Activated T-cell treated with anti-CD3 and anti-CD28 coated beads, Interleukin-2, amount 50 U/mL, for 1 hour (primary cell): ENCODE results near the gene PRMT9.

Experiments
- DNase-seq: peaks from one replicate; pipeline ENCODE4 v3.0.0-alpha.2; 2020

PRMT9 gene

DNA sequence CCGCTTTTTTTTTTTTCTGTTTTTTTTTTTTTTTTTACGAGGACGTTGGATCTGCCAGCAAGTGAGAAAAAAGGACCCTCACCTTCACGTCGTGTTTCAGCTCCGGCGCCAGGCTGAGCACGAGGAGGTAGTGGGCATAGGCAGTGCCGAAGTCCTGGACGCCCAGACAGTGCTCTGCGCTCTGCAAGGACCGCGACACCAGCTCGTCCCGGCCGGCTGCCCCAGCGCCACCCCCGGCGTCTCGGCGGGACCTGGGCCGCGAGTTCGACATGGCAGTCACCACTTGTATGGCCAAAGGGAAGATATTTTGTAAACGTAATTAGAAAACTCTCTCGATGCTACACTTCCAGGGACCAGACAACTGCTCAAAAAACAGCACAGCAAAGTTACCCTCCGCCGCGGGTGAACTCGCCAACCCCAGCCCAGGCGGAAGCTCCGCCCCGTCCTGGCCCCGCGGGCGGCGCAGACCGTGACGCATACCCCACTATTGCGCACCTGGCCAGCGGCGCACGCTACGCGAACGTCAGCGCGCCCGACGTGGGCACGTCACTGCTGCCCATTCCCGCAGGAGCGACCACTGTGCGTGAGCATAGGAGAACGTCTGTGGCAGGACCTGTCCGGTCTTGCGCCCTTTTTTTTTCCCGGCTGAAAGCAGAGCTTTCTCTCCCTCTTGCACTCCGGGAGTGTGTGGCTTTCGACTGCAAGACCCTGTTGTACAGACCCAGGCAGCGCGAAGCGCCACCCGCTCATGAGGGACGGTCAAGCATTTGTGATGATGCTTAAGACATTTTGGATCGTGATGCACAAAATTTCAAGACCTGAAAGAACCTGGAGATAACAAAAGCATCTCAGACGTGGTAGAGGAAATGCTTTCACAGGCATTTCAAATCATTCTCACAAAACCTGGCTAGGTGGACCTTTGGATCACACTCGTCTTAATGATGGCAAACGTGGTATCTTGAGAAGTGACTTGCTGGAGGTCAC, at the start of gene PRMT9:
Gene PRMT9, minus strand, starts transcription at position 447 of the 984 bp plus-strand sequence. Its CDS starts 176 bp downstream, at position 271.
- peak; percentile 90 for DNase-seq

DNA sequence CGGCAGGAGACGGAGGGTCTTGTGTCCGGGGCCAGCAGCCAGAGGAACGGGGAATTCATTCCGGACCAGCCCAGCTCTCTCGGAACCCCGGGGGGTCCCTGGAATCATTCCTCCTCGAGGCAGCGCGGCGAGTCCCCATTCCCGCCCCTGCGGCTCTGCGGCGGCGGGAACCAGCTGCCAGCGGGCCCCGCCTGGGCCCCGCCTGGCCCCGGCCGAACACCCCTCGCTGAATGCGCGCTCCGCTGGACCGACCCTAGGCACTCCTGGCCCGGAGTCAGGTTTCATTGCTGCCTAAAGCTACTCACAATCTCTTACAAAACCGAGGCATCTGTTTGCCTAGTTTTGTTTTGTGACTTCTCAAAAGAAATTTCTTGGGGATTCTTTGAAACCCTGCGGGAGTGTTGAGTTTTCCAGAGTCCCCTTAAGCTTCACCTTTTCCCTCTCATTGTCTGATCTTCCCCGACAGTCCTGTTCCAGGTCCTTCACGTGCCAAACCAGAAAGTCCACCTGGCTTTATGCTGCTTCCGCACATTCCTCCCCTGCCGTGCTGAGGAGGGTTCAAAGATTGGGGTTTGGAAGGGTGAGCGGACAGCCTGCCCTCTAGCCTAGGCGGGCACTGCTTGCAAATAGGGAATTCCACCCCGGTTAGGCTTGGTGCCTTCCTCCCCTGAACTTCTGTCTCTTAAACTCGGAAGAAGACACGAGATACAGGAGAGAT, 48.7 kb upstream of the PRMT9 start:
- peak; percentile 22 for DNase-seq

DNA sequence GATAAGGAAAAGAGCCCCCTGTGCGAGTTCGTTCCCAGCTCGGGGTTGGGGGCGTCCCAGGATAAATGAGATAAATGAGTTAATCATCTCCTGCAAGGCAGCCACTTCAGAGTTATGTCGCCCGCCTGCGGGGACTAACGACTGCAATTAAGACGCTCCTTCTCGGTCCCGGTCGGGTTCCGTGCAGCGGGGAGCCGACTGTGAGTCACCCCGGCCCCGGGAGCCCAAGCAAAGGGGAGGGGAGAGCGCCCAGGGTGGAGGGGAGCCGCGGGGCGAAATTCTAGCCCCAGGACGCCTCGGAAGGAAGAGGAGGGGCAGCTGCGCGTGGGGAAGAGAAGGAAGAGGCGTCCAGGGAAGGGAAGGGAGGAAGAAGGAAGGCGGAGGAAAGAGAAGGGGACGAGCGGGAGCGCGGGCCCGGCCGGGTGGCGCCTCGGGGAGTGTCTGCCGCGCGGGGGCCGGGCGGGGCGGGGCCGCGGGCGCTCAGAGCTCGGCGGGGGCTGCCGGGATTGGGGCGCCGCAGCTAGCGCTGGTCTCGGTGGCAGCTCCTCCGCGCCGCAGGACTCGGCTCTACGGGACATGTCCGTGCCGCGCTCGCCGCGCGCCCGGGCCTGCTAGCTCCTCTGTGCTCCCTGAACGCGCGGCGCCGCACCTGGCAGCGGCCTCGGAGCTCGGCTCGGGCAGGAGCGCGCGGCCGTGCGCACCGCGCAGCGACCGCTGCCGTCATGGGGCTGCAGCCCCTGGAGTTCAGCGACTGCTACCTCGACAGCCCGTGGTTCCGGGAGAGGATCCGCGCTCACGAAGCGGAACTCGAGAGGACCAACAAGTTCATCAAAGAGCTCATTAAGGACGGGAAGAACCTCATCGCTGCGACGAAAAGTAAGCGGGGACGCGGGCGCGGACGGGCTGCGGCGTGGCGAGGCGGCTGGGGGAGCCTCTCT, 47.9 kb upstream of the PRMT9 start, which contains the start of gene ARHGAP10:
Gene ARHGAP10, plus strand, starts transcription at position 509 of the 938 bp plus-strand sequence. Its CDS starts 214 bp downstream, at position 723.
- peak; percentile 76 for DNase-seq

DNA sequence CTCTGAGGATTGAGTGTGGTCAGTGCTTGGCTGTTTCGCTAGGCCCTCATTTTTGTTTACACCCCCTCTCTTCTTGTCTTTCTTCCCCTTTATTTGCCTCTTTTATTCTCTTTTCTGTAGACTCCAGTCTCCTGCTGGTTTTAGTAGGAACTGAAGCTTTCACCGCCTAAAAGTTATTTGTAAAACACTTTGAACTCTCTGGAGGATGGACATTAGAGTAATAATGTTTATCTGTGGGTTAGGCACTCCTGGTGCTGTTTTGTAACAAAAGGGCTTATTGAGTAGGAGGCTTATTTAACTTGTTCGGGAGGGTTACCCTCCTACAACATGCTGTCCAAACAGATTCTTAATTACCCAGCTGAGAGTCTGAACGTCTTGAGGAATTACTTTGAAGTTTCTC, 46.4 kb upstream of the PRMT9 start:
- no peak for DNase-seq

DNA sequence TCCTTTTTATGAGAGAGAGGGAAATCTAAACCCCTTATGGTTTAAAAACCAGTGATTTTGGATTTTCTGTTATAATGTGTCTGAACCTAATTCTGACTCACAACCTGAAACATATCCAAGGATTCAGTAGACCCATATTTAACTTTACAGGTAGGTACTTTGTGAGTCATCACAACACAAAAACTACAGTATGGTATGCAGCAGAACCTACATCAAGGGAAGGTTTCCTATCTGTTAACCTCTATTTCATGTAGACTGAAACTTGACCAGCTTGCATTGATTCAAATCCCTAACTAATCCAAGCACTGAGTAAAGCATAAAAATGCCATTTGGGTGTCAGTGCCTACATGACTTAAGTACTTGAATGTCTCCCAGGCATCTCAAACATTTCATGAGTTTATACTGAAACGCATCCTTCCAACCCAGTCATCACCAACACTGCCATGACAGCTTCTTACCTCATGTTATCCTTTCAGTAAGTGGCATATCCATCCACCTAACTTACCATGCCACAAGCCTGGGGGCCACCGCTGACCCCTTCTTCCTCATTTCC, 43.6 kb upstream of the PRMT9 start:
- no peak for DNase-seq

DNA sequence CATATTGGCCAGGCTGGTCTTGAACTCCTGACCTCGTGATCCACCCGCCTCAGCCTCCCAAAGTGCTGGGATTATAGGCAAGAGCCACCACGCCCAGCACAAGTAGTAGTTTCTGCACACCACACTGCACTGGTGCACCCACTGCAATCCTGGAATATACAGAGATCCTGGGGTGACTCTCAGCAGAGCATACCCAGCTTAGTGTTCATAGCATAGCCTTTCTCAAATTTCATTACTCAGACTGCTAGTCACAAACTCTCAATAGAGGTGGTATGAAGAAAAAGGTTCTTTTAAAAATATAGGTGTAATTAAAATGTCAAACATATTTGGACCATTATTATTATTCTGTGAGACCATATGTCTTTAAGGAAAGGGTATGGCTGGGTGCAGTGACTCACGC, 41.7 kb upstream of the PRMT9 start:
- DNase-seq, result no peak

DNA sequence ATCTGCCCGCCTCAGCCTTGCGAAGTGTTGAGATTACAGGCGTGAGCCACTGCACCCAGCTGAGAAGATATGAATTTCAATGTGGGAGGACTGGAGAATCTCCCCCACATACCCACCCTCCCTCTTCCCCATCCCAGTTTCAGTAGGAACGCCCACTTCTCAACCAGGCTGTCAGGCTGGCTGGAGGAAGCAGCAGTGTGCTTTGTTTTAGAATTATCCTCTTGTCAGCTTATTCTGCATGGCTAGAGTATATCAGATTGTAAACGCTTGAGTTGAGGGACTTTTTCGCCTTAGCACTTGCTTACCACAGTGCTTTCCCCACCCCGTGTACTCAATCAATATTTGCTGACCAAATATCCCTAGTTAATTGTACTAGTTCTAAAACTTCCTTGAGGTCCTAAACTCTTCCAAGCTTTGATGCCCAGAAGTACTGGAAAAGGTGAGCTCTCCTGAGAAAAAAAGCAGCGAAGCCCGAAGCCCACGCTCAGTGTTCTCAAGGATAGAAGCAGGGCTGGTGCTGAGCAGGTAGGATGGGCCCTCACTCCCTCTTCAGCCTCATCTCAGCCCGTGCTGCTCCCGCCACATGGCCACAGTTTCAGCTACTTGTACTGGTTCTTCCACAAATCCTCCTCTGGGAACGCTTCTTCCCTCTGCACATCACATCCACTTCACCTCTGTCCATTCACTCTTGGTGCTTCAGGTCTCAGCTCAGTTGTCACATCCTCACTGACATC, 40.7 kb upstream of the PRMT9 start:
- DNase-seq, result no peak

DNA sequence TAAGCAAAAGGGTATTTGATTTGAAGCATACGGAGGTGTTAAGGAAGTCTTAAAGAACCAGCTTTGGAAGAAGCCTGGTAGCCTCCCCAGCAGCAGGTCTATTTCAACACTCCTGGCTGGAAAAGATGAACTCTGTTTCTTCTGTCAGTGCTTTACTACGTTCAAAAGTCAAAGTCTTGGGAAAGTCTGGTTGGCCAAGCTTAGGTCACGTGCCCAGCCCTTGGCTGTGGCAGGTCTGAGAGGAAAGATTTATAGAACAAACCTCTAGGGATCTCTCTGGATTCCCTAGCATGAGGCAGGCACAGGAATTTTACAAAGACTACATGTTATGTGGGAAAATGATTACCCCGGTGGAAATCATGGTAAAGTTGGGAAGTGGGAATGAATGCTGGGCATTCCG, 39.4 kb upstream of the PRMT9 start:
- DNase-seq, result no peak

DNA sequence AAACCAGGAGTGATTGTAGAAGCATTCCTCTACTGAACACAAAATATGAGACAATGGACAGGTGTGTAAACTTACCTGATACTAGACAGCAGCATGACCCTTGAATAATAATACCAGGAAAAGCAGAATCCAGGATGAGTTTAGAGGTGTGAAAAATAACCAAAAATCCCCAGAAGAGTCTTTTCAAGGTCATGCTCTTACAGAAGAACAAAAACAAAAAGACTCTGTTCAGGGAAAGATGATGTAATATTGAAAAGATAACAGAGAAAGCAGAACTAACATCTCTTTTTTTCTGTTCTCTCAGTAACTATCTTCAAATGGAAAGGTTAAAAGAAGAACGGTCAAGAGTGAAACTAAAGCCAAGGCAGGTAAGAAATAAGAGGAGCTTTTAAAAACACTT, 33.9 kb upstream of the PRMT9 start:
- DNase-seq, result no peak

DNA sequence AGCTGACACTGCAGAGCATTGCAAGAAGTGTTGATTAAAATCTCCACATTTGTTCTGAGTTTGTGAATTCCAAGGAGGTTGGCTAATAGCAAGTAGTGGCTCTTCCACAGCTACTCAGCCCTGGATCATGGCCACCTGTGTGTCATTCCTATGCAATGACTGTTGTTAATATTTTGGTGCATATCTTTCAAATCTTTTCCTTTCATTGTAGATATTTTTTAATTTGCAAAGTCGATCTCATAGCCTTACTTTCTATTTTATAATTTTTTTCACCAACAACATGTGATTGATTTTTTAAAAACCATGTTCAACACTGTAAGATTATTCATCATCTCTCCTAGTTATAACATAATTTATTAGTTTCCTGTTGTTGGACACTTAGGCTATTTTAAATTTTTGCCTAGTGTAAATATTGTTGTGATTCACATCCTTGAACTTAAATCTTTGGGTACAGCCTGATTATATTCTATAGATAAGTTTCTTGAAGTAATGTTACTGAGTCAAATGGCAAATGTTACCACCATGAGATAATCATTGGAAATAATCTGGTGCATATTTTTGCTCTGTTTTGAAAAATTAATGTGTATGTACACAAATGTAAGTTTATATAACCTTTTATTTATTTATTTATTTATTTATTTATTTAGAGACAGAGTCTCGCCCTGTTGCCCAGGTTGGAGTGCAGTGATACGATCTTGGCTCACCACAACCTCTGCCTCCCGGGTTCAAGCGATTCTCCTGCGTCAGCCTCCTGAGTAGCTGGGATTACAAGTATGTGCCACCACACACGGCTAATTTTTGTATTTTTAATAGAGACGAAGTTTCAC, 30.8 kb upstream of the PRMT9 start:
- DNase-seq, result no peak

DNA sequence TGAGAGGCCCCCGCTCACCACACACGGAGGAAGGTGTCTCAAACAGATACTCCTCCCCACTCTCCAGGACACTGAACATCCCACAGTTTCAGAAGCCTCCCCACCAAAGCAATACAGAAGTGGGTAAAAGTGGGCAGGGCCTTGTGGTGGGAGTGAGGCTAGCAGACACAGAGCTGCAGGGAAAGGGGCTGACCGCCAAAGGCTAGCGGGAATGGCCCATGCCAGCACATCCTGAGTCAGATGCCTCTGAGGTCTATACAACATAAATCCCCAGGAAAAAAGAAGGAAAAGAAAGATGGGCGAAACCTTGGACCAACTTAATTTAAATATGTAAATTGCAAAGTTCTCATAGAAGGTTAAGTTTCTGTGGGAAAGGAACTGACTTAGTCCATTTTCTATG, 26.0 kb upstream of the PRMT9 start:
- DNase-seq, result no peak

DNA sequence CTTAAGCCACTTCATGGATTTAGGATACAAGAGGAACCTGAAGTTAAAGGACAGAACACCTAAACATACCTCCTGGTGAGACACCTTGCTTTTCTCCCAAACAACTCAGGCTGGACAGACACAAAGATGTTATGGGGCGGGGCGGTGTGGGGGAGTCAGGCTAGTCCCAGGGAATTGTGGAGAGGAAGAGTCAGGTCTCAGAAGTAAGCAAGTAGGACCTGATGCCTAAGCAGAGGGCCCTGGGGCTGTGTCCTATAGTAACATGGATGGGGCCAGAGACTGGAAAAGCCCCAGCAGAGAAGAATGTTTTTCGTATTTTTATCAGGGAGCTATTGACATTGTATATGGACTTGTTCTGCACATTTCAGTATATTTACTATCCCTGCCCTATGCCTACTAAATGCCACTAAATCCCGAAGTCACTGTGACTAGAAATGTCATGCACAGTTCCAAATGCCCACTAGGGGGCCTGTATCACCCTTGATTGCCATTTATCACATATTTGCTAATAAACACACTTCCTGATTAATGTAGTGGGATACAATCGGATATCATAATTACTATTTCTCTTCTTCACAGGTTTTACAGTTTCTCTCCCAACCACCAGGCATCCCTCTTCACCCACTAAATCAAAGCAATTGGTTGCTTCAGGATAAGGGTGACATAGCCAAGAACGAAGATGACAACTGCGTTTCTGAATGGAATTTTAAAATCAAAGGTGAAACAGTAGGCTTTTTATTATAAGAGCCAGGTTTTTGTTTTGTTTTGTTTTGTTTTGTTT, 24.1 kb upstream of the PRMT9 start:
- DNase-seq, result peak; percentile 36

DNA sequence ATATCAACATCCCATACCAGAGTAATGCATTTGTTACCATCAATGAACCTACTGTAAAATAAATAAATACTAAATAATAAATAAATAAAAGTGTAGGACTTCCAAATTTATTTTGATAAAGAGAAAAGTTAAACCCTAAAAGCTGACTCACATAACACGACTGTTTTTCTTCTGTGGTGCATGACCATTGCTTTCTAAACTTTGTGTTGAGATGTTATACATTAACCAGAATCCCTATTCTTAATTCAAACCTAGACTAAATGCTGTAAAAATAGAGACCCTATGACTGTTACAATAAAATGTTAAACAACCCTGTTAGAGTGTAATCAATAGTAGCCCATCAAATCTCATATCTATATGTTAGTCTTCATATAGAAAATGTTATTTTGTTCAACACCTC, 20.9 kb upstream of the PRMT9 start:
- DNase-seq, result no peak

DNA sequence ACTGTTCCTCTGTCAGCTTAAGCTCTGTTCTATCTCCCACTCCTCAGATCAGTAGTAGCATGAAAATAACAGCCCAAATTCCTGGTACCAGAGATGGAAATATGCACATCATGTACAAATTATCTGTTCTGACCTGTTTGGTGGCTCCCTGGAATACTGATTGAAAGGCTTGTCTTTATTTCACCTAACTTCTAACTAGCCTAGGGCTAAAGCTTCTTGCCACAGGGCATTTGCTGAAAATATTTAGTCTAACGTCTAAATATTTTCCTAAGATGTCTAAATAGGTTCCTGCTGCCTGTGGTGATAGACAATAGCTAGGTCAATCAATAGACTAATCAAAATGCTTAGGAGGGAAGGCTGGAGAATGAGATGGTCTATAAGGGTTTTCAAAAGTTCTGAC, 12.9 kb upstream of the PRMT9 start:
- DNase-seq, result no peak

DNA sequence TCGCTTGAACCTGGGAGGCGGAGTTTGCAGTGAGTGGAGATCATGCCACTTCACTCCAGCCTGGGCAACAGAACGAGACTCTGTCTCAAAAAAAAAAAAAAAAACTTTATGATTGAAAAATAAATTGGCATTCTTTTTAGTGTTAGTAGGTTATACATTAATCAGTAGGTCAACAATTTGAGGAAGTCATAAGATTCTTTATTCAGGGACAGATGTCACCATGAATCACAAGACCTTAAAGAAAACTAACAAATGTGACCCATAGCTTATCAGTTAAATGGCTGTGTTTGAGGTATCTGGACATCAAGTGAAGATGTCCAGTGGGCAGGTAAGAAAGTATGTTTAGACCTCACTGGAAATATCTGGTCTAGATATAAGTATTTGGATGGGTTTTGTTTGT, 9.3 kb upstream of the PRMT9 start:
- DNase-seq, result no peak

DNA sequence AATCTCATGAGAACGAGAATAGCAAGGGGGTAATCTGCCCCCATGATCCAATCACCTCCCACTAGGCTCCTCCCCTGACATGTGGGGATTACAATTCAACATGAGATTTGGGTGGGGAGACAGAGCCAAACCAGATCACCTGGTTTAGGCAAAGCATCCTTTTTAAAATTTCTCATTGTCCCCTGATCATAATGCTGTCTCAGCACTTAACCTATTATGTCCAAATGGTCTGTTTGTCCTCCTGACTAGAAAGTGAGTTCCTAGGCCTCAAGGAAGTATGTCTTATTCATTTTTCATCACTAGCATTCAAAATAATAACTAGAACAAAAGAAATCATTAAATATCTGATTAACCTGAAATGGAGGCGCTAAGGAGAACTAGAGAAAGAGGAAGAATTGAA, 7.9 kb upstream of the PRMT9 start:
- DNase-seq, result no peak

DNA sequence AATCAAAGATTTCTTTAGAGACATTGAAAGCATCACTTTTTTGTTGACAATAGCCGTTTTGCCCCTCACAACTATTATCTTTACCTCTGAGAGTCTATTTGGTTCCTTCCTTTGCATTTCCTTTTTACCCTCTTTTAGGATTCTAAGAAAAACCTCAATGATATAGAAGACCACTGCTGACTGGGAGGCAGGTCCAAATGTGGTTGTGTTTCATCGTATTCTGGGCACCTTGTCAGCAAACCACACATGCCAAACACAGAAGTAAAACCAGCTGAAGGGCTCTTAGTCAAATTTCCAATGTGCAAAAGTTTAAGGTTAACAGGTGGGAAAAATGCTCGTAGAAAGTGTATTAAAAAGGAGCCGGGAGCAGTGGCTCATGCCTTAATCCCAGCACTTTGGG, 5.1 kb upstream of the PRMT9 start:
- DNase-seq, result no peak

DNA sequence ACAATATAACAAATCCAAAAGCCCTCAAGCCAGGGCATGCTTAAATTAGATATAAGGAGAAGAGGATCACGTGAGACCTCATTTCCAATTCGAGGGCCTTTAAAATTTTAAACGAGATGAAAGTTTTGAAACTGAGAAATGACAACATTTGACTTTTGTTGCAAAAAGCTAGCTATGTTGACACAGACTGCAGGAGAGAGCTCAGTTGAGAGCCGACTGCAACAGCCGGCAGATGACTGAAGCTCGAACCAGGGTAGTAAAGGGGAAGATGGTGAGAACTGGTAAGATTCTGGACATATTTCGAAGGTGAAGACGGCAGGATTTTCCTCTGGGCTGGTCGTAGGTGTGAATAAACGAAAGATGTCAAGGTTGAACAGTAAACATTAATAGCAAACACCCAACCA, 773 bp downstream of the PRMT9 start:
- peak; percentile 22 for DNase-seq

DNA sequence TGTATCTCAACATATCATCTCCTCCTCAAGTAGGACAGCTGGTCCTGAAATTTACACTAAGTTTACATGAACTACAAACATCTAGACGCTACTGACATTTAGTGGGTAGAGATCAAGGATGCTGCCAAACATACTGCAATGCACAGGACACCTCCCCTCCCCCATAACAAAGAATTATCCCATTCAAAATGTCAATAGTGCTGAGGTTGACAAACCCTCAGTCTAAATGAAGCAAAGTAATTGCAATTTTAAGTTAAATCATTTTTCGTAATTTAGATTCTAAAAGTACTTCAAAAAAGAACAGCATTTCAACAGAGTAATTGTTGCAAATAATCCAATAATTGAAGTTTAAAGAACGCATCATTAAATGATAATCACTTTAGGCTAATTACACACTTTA, 1.2 kb downstream of the PRMT9 start:
- DNase-seq, result no peak
